Smooth muscle cell (in vitro differentiated cells): ENCODE measurements around the gene STK24. TPM values are rescaled to one million over a fixed set of nuclear protein-coding genes. Genes with fewer than 3 reads are reported as not detected.

Experiments
- DNase-seq: peaks from one replicate; lab custom pipeline; 2025; ENCODE audit not compliant: unreplicated experiment; lab: John Stamatoyannopoulos, UW
- H2AFZ ChIP-seq: fragments of 200-600 bp; sonication (generic); 2 replicates; pipeline ENCODE4 v1.6.0; 2016; ENCODE audit warnings: antibody characterized with exemption, low read depth, mild to moderate bottlenecking
- H3F3A ChIP-seq: fragments of 200-600 bp; sonication (generic); 2 replicates; pipeline ENCODE4 v1.6.0; 2017; ENCODE audit warnings: antibody characterized with exemption, low read depth
- H3K27ac ChIP-seq: fragments of 200-600 bp; sonication (generic); 2 replicates; pipeline ENCODE4 v1.5.1; 2016; ENCODE audit warnings: low read depth, mild to moderate bottlenecking
- H3K27me3 ChIP-seq: fragments of 200-600 bp; sonication (generic); 2 replicates; pipeline ENCODE4 v1.6.1; 2016; ENCODE audit warnings: low read depth, mild to moderate bottlenecking
- H3K36me3 ChIP-seq: fragments of 200-600 bp; sonication (generic); 2 replicates; pipeline ENCODE4 v1.5.1; 2016; ENCODE audit warnings: low read depth
- H3K4me1 ChIP-seq: fragments of 200-600 bp; sonication (generic); 2 replicates; pipeline ENCODE4 v1.5.1; 2016; ENCODE audit warnings: low read depth
- H3K4me2 ChIP-seq: fragments of 200-600 bp; sonication (generic); 2 replicates; pipeline ENCODE4 v1.6.0; 2016; ENCODE audit warnings: mild to moderate bottlenecking
- H3K4me3 ChIP-seq: fragments of 200-600 bp; sonication (generic); 2 replicates; pipeline ENCODE4 v1.5.1; 2016; ENCODE audit warnings: mild to moderate bottlenecking
- H3K79me2 ChIP-seq: fragments of 200-600 bp; sonication (generic); 2 replicates; pipeline ENCODE4 v1.6.0; 2016; ENCODE audit warnings: low read depth, mild to moderate bottlenecking
- H3K9ac ChIP-seq: fragments of 200-600 bp; sonication (generic); 2 replicates; pipeline ENCODE4 v1.6.0; 2016; ENCODE audit warnings: low read depth
- H3K9me3 ChIP-seq: fragments of 200-600 bp; sonication (generic); replicated peaks from 2 replicates; pipeline ENCODE4 v1.5.1; 2016; ENCODE audit warnings: low read depth
- H4K20me1 ChIP-seq: fragments of 200-600 bp; sonication (generic); 2 replicates; pipeline ENCODE4 v1.6.0; 2016; ENCODE audit warnings: low read depth
- WGBS: methylation state at CpG from one replicate; pipeline ENCODE4 v1.1.7; 2016; ENCODE audit warnings: low lambda C conversion rate; 5-methylcytosine and 5-hydroxymethylcytosine counted together
- polyA plus RNA-seq: library from polyadenylated mRNA; unstranded; fragments of >200 nt; fragmentation: Nextera tagmentation; extraction: Ambion mirVana; gene quantifications from 2 replicates; pipeline ENCODE4 v1.2.1, GENCODE V29; 2016
- total RNA-seq: library from RNA; depleted of rRNA; stranded (reverse); fragments of >200 nt; gene quantifications from 2 replicates; pipeline ENCODE4 v1.2.3, GENCODE V29; 2014
- TF ChIP-seq, protein P1 (sequence below): fragments of 200-600 bp; sonication (generic); IDR thresholded peaks from 2 replicates; pipeline ENCODE4 v1.5.1; 2017; ENCODE audit warnings: borderline replicate concordance, mild to moderate bottlenecking, antibody characterized with exemption; ENCODE audit not compliant: insufficient read depth, poor library complexity, severe bottlenecking

The STK24 gene
- total and polyA plus RNA-seq, 2 experiments from 2014 or later, result 80.2 to 89.1 TPM

DNA sequence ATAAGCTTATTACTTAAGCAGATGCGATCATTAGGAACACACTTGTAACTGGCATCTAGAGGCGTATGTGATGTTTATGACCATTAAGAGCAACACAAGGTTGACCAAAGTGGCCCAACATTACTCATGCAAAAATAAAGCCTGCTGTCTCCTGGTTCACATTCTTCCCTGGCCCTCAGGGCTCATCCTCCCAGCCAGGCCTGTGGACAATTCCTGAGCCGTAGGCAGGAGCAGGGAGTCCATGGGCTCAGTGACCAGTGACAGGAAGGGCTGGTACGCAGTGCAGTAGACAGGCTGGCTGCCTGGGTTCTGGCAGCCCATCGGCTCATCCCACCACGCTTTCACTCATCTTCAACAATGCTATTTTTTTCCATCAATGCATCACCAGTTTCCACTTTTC lies 106.0 kb downstream of the STK24 start:
- H3K36me3 ChIP-seq, result no peaks in the 10 kb centered on the region

DNA sequence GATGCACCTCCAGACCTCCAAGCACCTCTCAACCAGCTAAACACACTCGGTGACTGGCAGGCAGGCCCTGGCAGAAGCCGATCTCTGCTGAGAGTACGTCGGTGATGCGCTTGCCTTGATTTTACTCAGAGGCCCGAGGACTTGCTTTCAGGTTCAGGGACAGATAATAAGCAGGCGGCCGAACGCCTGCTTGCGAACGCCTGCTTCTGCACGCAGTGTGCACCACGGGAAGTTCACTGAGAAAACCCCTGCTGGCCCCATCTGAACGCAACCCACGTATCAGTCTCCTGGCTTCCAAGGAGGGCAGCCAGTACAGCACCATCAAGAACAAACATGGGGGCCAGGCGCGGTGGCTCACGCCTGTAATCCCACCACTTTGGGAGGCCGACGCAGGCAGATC lies 108.0 kb downstream of the STK24 start:
- no peak for DNase-seq

More for the DNA sequence above, 106.0 kb downstream of the STK24 start:
- Histone ChIP-seq H3K4me3 (no peak overlapping the region), H2AFZ (no peak overlapping the region), H3K4me1 (peaks cover 6% of the 10 kb centered on the region), H3K9ac (no peak overlapping the region), H4K20me1 (peaks cover 42% of the 10 kb centered on the region), H3K4me2 (no peak overlapping the region), H3K27me3 (no peaks in the 10 kb centered on the region), H3K9me3 (no peaks in the 10 kb centered on the region), H3F3A (peaks cover 4% of the 10 kb centered on the region), H3K27ac (no peak overlapping the region), H3K79me2 (peaks cover 29% of the 10 kb centered on the region)
- WGBS, result 83% methylated on average over 6 of the region's 6 CpGs
- no peak for DNase-seq
- TF ChIP-seq, protein P1, sequence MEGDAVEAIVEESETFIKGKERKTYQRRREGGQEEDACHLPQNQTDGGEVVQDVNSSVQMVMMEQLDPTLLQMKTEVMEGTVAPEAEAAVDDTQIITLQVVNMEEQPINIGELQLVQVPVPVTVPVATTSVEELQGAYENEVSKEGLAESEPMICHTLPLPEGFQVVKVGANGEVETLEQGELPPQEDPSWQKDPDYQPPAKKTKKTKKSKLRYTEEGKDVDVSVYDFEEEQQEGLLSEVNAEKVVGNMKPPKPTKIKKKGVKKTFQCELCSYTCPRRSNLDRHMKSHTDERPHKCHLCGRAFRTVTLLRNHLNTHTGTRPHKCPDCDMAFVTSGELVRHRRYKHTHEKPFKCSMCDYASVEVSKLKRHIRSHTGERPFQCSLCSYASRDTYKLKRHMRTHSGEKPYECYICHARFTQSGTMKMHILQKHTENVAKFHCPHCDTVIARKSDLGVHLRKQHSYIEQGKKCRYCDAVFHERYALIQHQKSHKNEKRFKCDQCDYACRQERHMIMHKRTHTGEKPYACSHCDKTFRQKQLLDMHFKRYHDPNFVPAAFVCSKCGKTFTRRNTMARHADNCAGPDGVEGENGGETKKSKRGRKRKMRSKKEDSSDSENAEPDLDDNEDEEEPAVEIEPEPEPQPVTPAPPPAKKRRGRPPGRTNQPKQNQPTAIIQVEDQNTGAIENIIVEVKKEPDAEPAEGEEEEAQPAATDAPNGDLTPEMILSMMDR, result no peak

DNA sequence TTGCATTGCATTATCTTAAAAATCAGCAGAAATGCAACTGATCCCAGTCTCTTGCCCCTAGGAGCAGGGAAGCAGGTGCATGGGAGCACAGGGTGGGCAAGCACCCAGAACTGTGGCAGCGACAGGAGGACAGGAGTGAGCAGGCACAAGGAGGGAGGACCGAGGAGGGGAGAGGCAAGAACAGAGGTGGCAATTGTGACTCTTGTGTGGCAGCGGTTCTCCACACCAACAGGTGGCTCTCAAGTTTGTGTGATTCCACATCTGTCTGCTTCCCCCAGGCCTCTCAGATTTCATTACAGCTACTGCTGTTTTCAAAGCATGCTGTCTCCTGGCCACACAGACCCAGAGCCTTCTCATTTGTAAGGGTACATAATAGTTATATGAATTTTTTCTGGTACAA lies 108.5 kb downstream of the STK24 start:
- Histone ChIP-seq H3K4me2 (no peak overlapping the region), H4K20me1 (peaks cover 47% of the 10 kb centered on the region), H3K9me3 (no peaks in the 10 kb centered on the region), H3K27ac (no peak overlapping the region), H3K79me2 (peaks cover 44% of the 10 kb centered on the region), H3K27me3 (no peaks in the 10 kb centered on the region), H3K4me3 (no peak overlapping the region), H3K9ac (no peak overlapping the region), H3K4me1 (no peaks in the 10 kb centered on the region), H2AFZ (no peak overlapping the region), H3K36me3 (no peaks in the 10 kb centered on the region), H3F3A (no peaks in the 10 kb centered on the region)
- WGBS, result 91% methylated on average over 3 of the region's 3 CpGs
- TF ChIP-seq, protein P1, result no peak
- DNase-seq, result no peak

More for the DNA sequence above, 108.0 kb downstream of the STK24 start:
- Histone ChIP-seq H2AFZ (no peak overlapping the region), H4K20me1 (peaks cover 42% of the 10 kb centered on the region), H3K36me3 (no peaks in the 10 kb centered on the region), H3F3A (no peaks in the 10 kb centered on the region), H3K9me3 (no peaks in the 10 kb centered on the region), H3K9ac (no peak overlapping the region), H3K27ac (no peak overlapping the region), H3K4me1 (no peaks in the 10 kb centered on the region), H3K79me2 (peaks cover 39% of the 10 kb centered on the region), H3K4me3 (no peak overlapping the region), H3K4me2 (no peak overlapping the region), H3K27me3 (no peaks in the 10 kb centered on the region)
- TF ChIP-seq, protein P1, result no peak
- 97% methylated on average over 20 of the region's 20 CpGs for WGBS

DNA sequence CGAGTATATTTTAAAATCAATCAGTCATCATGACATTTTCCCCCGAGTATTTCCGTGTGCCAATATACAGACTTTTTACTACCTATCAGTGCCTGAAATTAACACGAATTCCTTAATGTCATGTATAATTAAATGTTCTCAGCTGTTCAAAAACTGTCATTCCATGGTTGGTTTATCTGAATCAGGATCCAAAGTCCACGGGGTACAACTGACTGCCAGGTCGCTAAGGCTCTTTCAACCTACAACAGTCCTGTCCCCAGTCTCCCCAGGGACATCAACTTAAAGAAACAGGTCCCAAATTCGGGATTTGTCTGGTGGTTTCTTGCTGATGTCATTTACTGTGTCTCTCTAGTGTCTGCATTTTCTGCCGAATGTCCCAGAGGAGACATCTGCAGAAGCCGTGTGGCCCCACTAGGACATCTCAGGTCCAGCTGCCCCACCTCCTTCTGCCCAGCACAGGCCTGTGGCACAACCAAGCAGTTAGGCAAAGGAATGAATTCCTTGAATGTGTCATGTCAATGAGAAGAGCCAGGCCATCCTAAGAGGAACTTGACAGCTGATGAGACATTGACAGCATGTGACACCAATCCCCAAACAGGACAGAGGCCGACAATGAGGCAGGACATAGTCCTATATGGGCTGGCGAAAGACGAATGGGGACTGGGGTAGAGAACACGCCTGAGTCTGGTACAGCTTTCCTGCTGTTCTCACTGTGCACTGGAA lies 109.5 kb downstream of the STK24 start:
- TF ChIP-seq, protein P1, result no peak
- Histone ChIP-seq H2AFZ (no peak overlapping the region), H3K9me3 (no peaks in the 10 kb centered on the region), H3K27ac (no peak overlapping the region), H3K36me3 (no peaks in the 10 kb centered on the region), H3K9ac (no peak overlapping the region), H3K27me3 (no peaks in the 10 kb centered on the region), H3K4me2 (no peak overlapping the region), H3K4me3 (no peak overlapping the region), H3K4me1 (no peaks in the 10 kb centered on the region), H3K79me2 (peaks cover 54% of the 10 kb centered on the region), H4K20me1 (peaks cover 55% of the 10 kb centered on the region), H3F3A (no peaks in the 10 kb centered on the region)
- WGBS, result 88% methylated on average over 13 of the region's 13 CpGs
- no peak for DNase-seq
